ENCODE data around the gene C16orf74. TPM values are rescaled to one million over a fixed set of nuclear protein-coding genes. Genes with fewer than 3 reads are reported as not detected.

Gene C16orf74
- total and polyA plus RNA-seq, 12 donors: 0.16 to 3.2 (median 0.46) TPM; not detected in 1

GRCh38 chr16:85696781-85697180 is 54.1 kb downstream of the C16orf74 start:
- DNase-seq: no peak
- Histone ChIP-seq H3K27ac (no peak overlapping the region), H3K9me3 (replicated peaks in 1 of 3) (no peaks in the 10 kb centered on the region), H3K27me3 (no peaks in the 10 kb centered on the region), H3K36me3 (replicated peaks in 1 of 2) (no peaks in the 10 kb centered on the region), H3K4me1 (replicated peaks in 1 of 2) (no peaks in the 10 kb centered on the region), H3K4me3 (no peak overlapping the region)
- 74 to 84% (median 82%) methylated on average over 8 to 16 of the region's 16 CpGs for WGBS, 4 donors
- TF ChIP-seq POLR2A (IDR thresholded peaks at IDR 0.05) (no peak), CTCF (IDR thresholded peaks at IDR 0.05) (no peak)
- intact Hi-C loops (cut with DNase I): no loop called here

- Histone ChIP-seq H3K9me3 (replicated peaks in 1 of 3) (no peaks in the 10 kb centered on the region), H3K27ac (no peak overlapping the region), H3K36me3 (replicated peaks in 1 of 2) (no peaks in the 10 kb centered on the region), H3K4me1 (replicated peaks in 1 of 2) (no peaks in the 10 kb centered on the region), H3K27me3 (no peaks in the 10 kb centered on the region), H3K4me3 (no peak overlapping the region)
- 67 to 82% (median 77%) methylated on average over 19 to 24 of the region's 24 CpGs for WGBS, 4 donors
- DNase-seq: no peak
- intact Hi-C loops (cut with DNase I): no loop called here
- TF ChIP-seq CTCF (IDR thresholded peaks at IDR 0.05): no peak
- TF ChIP-seq POLR2A (IDR thresholded peaks at IDR 0.05): no peak
Observed at GRCh38 chr16:85695196-85696128, 55.4 kb downstream of the C16orf74 start.

- H3K36me3 ChIP-seq (replicated peaks in 1 of 2): no peaks in the 10 kb centered on the region
- 25 to 45% (median 33%) methylated on average over 7 of the region's 7 CpGs for WGBS, 4 donors
- no peaks in the 10 kb centered on the region for H3K9me3 ChIP-seq (replicated peaks in 1 of 3)
- H3K27ac ChIP-seq: no peak overlapping the region
- no peak overlapping the region for H3K4me3 ChIP-seq
- peak in 1 of 7 donors; percentile 14 for DNase-seq
- peaks cover 4 to 12% of the 10 kb centered on the region in 2 donors for H3K4me1 ChIP-seq (replicated peaks in 1 of 2)
- TF ChIP-seq POLR2A (IDR thresholded peaks at IDR 0.05) (no peak), CTCF (IDR thresholded peaks at IDR 0.05) (no peak)
- intact Hi-C loops (cut with DNase I): no loop called here
- no peaks in the 10 kb centered on the region for H3K27me3 ChIP-seq
Observed at GRCh38 chr16:85690469-85691064, 60.3 kb downstream of the C16orf74 start.

GRCh38 chr16:85689950-85690320 is 61.0 kb downstream of the C16orf74 start:
- intact Hi-C loops (cut with DNase I): no loop called here
- Histone ChIP-seq H3K27me3 (no peaks in the 10 kb centered on the region), H3K4me1 (replicated peaks in 1 of 2) (peaks cover 4 to 12% of the 10 kb centered on the region in 2 donors), H3K9me3 (replicated peaks in 1 of 3) (no peaks in the 10 kb centered on the region), H3K36me3 (replicated peaks in 1 of 2) (no peaks in the 10 kb centered on the region), H3K4me3 (no peak overlapping the region), H3K27ac (no peak overlapping the region)
- DNase-seq: no peak
- TF ChIP-seq POLR2A (IDR thresholded peaks at IDR 0.05): no peak
- TF ChIP-seq CTCF (IDR thresholded peaks at IDR 0.05): no peak
- WGBS, 4 donors: 66 to 73% (median 70%) methylated on average over 9 of the region's 9 CpGs
